HepG2 (cell line): Measurements from ENCODE around the gene EPX. TPM values are rescaled to one million over a fixed set of nuclear protein-coding genes. Genes with fewer than 3 reads are reported as not detected.

Source experiments
- ATAC-seq: fragments of 200-7000 bp; cut with Tn5 transposase; 3 replicates; pipeline ENCODE4 v1.9.1; 2020; ENCODE audit warnings: mild to moderate bottlenecking, moderate library complexity
- BruUV-seq: library from RNA; stranded (reverse); fragments of 400-500 nt; replicated peaks from 2 replicates; lab custom pipeline; 2021; lab: Mats Ljungman, UMichigan
- CTCF ChIA-PET: fragments of 300-600 bp; formaldehyde crosslinking; extraction: SDS; loops from one replicate; lab custom pipeline; 2021; ENCODE audit warnings: low total read pairs, inconsistent platforms, low intra/inter-chr PET ratio; lab: Yijun Ruan, JAX
- POLR2A ChIA-PET: fragments of 350-600 bp; sonication (Branson Sonifier 250); formaldehyde crosslinking; loops from one replicate; lab custom pipeline; 2020; ENCODE audit warnings: antibody characterized with exemption, inconsistent platforms; lab: Yijun Ruan, JAX
- DNase-seq: peaks from one replicate; pipeline ENCODE4 v3.0.0-alpha.2; 2015; ENCODE audit warnings: low spot score
- FAIRE-seq: peaks from 3 replicates; lab custom pipeline; 2011; peaks lifted over from hg19 to GRCh38; lab: Jason Lieb, UNC
- H2AFZ ChIP-seq: one replicate; pipeline ENCODE4 v1.6.1; 2011; ENCODE audit warnings: low read length, inconsistent platforms
- H3K27ac ChIP-seq: fragments of 300-600 bp; 3 replicates; pipeline ENCODE4 v1.8.0; 2011; ENCODE audit warnings: mixed run types, mild to moderate bottlenecking, mixed read lengths, low read length, inconsistent platforms; ENCODE audit not compliant: insufficient read depth; ENCODE audit errors: extremely low read length
- H3K27me3 ChIP-seq, 2 experiments: fragments of 200-600 bp in 1 of 2; 2 replicates in 1 of 2; 3 replicates in 1 of 2; pipeline versions ENCODE4 v1.6.0 to v1.8.0; 2011; ENCODE audit warnings: low read length in 2 of 2, mild to moderate bottlenecking in 2 of 2, moderate library complexity in 2 of 2, inconsistent platforms in 1 of 2; ENCODE audit not compliant: insufficient read depth in 2 of 2, control insufficient read depth in 1 of 2
- H3K36me3 ChIP-seq, 2 experiments: fragments of 200-600 bp in 1 of 2; replicated peaks in 1 of 2; 2 replicates in 1 of 2; 3 replicates in 1 of 2; pipeline versions ENCODE4 v1.5.1 to v1.8.0; 2011; ENCODE audit warnings: low read length in 2 of 2, inconsistent platforms in 1 of 2; ENCODE audit not compliant: insufficient read depth in 2 of 2, control insufficient read depth in 1 of 2
- H3K4me1 ChIP-seq: 2 replicates; pipeline ENCODE4 v1.5.1; 2012; ENCODE audit warnings: low read length, inconsistent platforms; ENCODE audit not compliant: insufficient read depth
- H3K4me2 ChIP-seq: 2 replicates; pipeline ENCODE4 v1.6.0; 2011; ENCODE audit warnings: low read depth, low read length, inconsistent platforms
- H3K4me3 ChIP-seq, 3 experiments: fragments of 200-600 bp in 1 of 3; sonication (generic), shearing (Covaris generic) in 1 of 3; replicated peaks in 1 of 3; 2 replicates each; pipeline ENCODE4 v1.5.1; 2011 to 2016; ENCODE audit warnings: low read length in 3 of 3, inconsistent platforms in 2 of 3, low read depth in 2 of 3, mild to moderate bottlenecking in 2 of 3, control low read depth in 1 of 3, mixed read lengths in 1 of 3; ENCODE audit not compliant: insufficient read depth in 1 of 3
- H3K79me2 ChIP-seq: one replicate; pipeline ENCODE4 v1.6.1; 2011; ENCODE audit warnings: low read length, inconsistent platforms; ENCODE audit not compliant: insufficient read depth
- H3K9ac ChIP-seq: 2 replicates; pipeline ENCODE4 v1.6.0; 2011; ENCODE audit warnings: mild to moderate bottlenecking, low read depth, low read length, inconsistent platforms; ENCODE audit not compliant: insufficient read depth
- H3K9me3 ChIP-seq: 2 replicates; pipeline ENCODE4 v1.5.1; 2012; ENCODE audit warnings: mild to moderate bottlenecking, low read length
- H4K20me1 ChIP-seq: 2 replicates; pipeline ENCODE4 v1.6.0; 2011; ENCODE audit warnings: inconsistent platforms, mild to moderate bottlenecking, low read length, moderate library complexity; ENCODE audit not compliant: insufficient read depth
- AGO2 ChIP-seq: fragments of 200-400 bp; formaldehyde crosslinking; optimal IDR thresholded peaks from 2 replicates; pipeline ENCODE3; 2017; ENCODE audit warnings: mild to moderate bottlenecking, low read depth, low read length, moderate library complexity
- ATRX ChIP-seq: sonication (generic); formaldehyde crosslinking; IDR thresholded peaks from 2 replicates; pipeline ENCODE4 v1.4.0; 2020; ENCODE audit warnings: missing genetic modification reagents, borderline replicate concordance
- CAMTA2 ChIP-seq: sonication (generic); formaldehyde crosslinking; IDR thresholded peaks from 2 replicates; pipeline ENCODE4 v1.4.0; 2020; ENCODE audit warnings: mild to moderate bottlenecking, missing genetic modification reagents, borderline replicate concordance
- E2F5 ChIP-seq: sonication (generic); formaldehyde crosslinking; conservative IDR thresholded peaks from 2 replicates; pipeline ENCODE4 v1.4.0; 2020; ENCODE audit warnings: missing genetic modification reagents
- KAT7 ChIP-seq: IDR thresholded peaks from 2 replicates; pipeline ENCODE4 v1.6.1; 2018; ENCODE audit warnings: borderline replicate concordance, missing compliant biosample characterization
- SMAD9 ChIP-seq: sonication (generic); formaldehyde crosslinking; IDR thresholded peaks from 2 replicates; pipeline ENCODE4 v1.5.1; 2020; ENCODE audit warnings: mild to moderate bottlenecking, missing genetic modification reagents
- SPEN ChIP-seq: sonication (generic); formaldehyde crosslinking; IDR thresholded peaks from 2 replicates; pipeline ENCODE4 v1.5.1; 2020; ENCODE audit warnings: low read depth, mild to moderate bottlenecking, missing genetic modification reagents
- ZIK1 ChIP-seq: sonication (generic); formaldehyde crosslinking; IDR thresholded peaks from 2 replicates; pipeline ENCODE4 v1.5.0; 2020; ENCODE audit warnings: mild to moderate bottlenecking, low read depth, missing genetic modification reagents, borderline replicate concordance
- ZNF253 ChIP-seq: sonication (generic); formaldehyde crosslinking; IDR thresholded peaks from 2 replicates; pipeline ENCODE4 v1.8.0; 2022; ENCODE audit warnings: mild to moderate bottlenecking, missing genetic modification reagents, borderline replicate concordance
- ZNF549 ChIP-seq: sonication (generic); formaldehyde crosslinking; IDR thresholded peaks from 2 replicates; pipeline ENCODE4 v1.5.0; 2020; ENCODE audit warnings: missing genetic modification reagents
- ZNF556 ChIP-seq: sonication (generic); formaldehyde crosslinking; IDR thresholded peaks from 2 replicates; pipeline ENCODE4 v1.4.0; 2020; ENCODE audit warnings: mild to moderate bottlenecking, missing genetic modification reagents, borderline replicate concordance
- WGBS: methylation state at CpG from one replicate; pipeline ENCODE4 v1.1.6; 2017; ENCODE audit warnings: low lambda C conversion rate; 5-methylcytosine and 5-hydroxymethylcytosine counted together
- in situ Hi-C: cut with HindIII; loops from 2 replicates; pipeline ENCODE4 v1.10.0; 2017; ENCODE audit warnings: low pct_unique_long_range_greater_than_20kb; ENCODE audit not compliant: extremely low pct_ligation_motif_present
- intact Hi-C: fragments of 100-400 bp; cut with micrococcal nuclease; formaldehyde crosslinking; loops from one replicate; pipeline ENCODE4 v1.10.0; 2022; ENCODE audit not compliant: unreplicated experiment
- polyA plus RNA-seq, 8 experiments: library from polyadenylated mRNA; depleted of rRNA in 3 of 8; stranded (reverse) in 7 of 8; unstranded in 1 of 8; fragments of >200 nt; fragmentation: Illumina TruSeq in 4 of 8; extraction: Trizol in 4 of 8; gene quantifications; 2 replicates each; pipeline versions ENCODE4 v1.2.1 to v1.2.3, GENCODE V29; 2011 to 2016; ENCODE audit warnings: low read depth in 4 of 8, missing spikeins in 1 of 8, mixed read lengths in 1 of 8; ENCODE audit not compliant: insufficient read depth in 1 of 8
- total RNA-seq, 5 experiments: library from RNA; depleted of rRNA; stranded (reverse); fragments of >200 nt; fragmentation: Illumina TruSeq; extraction: Trizol; gene quantifications; 2 replicates each; pipeline ENCODE4 v1.2.3, GENCODE V29; 2016; ENCODE audit warnings: low read depth in 1 of 5

Gene EPX
- total and polyA plus RNA-seq, 2 of the 13 experiments (the other 11 are each of a cell fraction or from before 2014, with no cell fraction given) = not detected

- TF ChIP-seq SPEN (CRISPR knock-in tag) (no peak), SMAD9 (no peak), ZNF556 (CRISPR knock-in tag) (no peak), ZNF253 (CRISPR knock-in tag) (no peak)
Observed at GRCh38 chr17:58233543-58233942, 41.0 kb downstream of the EPX start (continued).

GRCh38 chr17:58234512-58234911 lies 42.0 kb downstream of the EPX start:
- no peaks in the 10 kb centered on the region for H3K9me3 ChIP-seq
- no peak overlapping the region for H3K27ac ChIP-seq
- TF ChIP-seq E2F5 (CRISPR knock-in tag) = no peak
- TF ChIP-seq ZNF549 (CRISPR knock-in tag) = no peak
- TF ChIP-seq ZNF556 (CRISPR knock-in tag) = no peak
- no peak for TF ChIP-seq CAMTA2 (CRISPR knock-in tag)
- TF ChIP-seq ATRX = no peak
- no peak for TF ChIP-seq AGO2
- TF ChIP-seq KAT7 = no peak
- no peak for TF ChIP-seq ZIK1
- DNase-seq (no peak), ATAC-seq (no peak), FAIRE-seq (no peak)
- ChIA-PET POLR2A (no interaction called here), CTCF (no interaction called here)
- intact Hi-C loops (no loop called here), in situ Hi-C loops (no loop called here)
- H3K9ac ChIP-seq = no peak overlapping the region
- no peaks in the 10 kb centered on the region for H4K20me1 ChIP-seq
- H3K79me2 ChIP-seq = no peaks in the 10 kb centered on the region
- H3K36me3 ChIP-seq = no peaks in the 10 kb centered on the region
- no peak overlapping the region for H3K4me3 ChIP-seq
- WGBS = 3% methylated on average over 3 of the region's 3 CpGs
- H3K27me3 ChIP-seq = peaks cover 1 to 50% of the 10 kb centered on the region in 2 experiments
- BruUV-seq = no TSS peak
- no peak overlapping the region for H3K4me2 ChIP-seq
- no peak overlapping the region for H2AFZ ChIP-seq
- no peaks in the 10 kb centered on the region for H3K4me1 ChIP-seq
